ENCODE measurements around the gene DNAJC5G.

DNA sequence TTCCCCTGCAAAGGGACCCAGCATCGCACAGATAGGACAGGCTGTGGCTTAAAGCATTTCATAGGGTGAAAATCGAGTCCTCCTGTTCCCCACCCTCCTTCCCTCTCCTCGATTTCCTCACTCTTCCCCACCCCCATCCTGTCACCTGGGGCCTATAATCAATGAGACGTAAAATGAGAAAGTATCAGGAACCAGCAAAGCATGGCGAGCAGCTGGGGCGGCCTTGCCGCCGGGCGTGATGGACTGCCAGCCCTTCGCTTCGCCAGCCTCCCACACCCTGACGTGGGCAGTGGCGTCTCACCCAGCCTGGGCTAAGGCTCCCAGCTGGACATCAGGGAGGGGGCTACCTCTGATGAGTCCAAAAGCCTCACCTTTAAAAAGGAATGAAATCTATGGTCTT lies 23.5 kb upstream of the DNAJC5G start:
- TF ChIP-seq EZH2 (IDR thresholded peaks at IDR 0.05; ENCODE audit: borderline replicate concordance, low read depth, low read length, poor library complexity, severe bottlenecking): no peak
- TF ChIP-seq, protein P1, sequence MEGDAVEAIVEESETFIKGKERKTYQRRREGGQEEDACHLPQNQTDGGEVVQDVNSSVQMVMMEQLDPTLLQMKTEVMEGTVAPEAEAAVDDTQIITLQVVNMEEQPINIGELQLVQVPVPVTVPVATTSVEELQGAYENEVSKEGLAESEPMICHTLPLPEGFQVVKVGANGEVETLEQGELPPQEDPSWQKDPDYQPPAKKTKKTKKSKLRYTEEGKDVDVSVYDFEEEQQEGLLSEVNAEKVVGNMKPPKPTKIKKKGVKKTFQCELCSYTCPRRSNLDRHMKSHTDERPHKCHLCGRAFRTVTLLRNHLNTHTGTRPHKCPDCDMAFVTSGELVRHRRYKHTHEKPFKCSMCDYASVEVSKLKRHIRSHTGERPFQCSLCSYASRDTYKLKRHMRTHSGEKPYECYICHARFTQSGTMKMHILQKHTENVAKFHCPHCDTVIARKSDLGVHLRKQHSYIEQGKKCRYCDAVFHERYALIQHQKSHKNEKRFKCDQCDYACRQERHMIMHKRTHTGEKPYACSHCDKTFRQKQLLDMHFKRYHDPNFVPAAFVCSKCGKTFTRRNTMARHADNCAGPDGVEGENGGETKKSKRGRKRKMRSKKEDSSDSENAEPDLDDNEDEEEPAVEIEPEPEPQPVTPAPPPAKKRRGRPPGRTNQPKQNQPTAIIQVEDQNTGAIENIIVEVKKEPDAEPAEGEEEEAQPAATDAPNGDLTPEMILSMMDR (conservative IDR thresholded peaks at IDR 0.05; ENCODE audit: low read depth, low read length): no peak

Measured in A673 (cell line).